DND-41 (cell line): Measurements from ENCODE around the gene FGD6.

ENCODE experiments used
- CTCF ChIP-seq: IDR thresholded peaks from 2 replicates; pipeline ENCODE4 v1.5.1; 2012; ENCODE audit warnings: borderline replicate concordance, low read length, moderate library complexity, mild to moderate bottlenecking; ENCODE audit not compliant: poor library complexity, severe bottlenecking; ENCODE audit errors: extremely low read depth
- EZH2 ChIP-seq: IDR thresholded peaks from 3 replicates; pipeline ENCODE4 v1.6.1; 2012; ENCODE audit warnings: borderline replicate concordance, low read depth, mild to moderate bottlenecking, moderate library complexity, low read length, inconsistent platforms; ENCODE audit not compliant: severe bottlenecking

- TF ChIP-seq CTCF (no peak), EZH2 (no peak)
Measured at GRCh38 chr12:95200128-95200894, 17.0 kb downstream of the FGD6 start.
